WTC11 (cell line): ENCODE measurements around the gene NAV2. TPM values are rescaled to one million over a fixed set of nuclear protein-coding genes. Genes with fewer than 3 reads are reported as not detected.

Experiments used
- ATAC-seq: fragments of 200-7000 bp; cut with Tn5 transposase; 2 replicates; pipeline ENCODE4 v1.10.0; 2021; ENCODE audit warnings: mild to moderate bottlenecking, moderate library complexity
- CTCF ChIA-PET: fragments of 300-600 bp; sonication (Branson Sonifier 250); formaldehyde crosslinking; loops from one replicate; lab custom pipeline; 2021; ENCODE audit warnings: antibody characterized with exemption; lab: Charles Lee
- POLR2A ChIA-PET: fragments of 350-600 bp; sonication (Branson Sonifier 250); formaldehyde crosslinking; loops from one replicate; lab custom pipeline; 2021; ENCODE audit warnings: antibody characterized with exemption; lab: Charles Lee
- DNase-seq: peaks from one replicate; pipeline ENCODE4 v3.0.0; 2021; ENCODE audit warnings: low spot score
- H3K27ac Mint-ChIP-seq: 2 replicates; pipeline ENCODE4 v1.8.0; 2021; ENCODE audit warnings: mixed read lengths
- H3K27me3 Mint-ChIP-seq: 2 replicates; pipeline ENCODE4 v1.8.0; 2021; ENCODE audit warnings: low read depth, mild to moderate bottlenecking, moderate library complexity, mixed read lengths
- H3K36me3 Mint-ChIP-seq: 2 replicates; pipeline ENCODE4 v1.8.0; 2021; ENCODE audit warnings: mixed read lengths
- H3K4me1 Mint-ChIP-seq: 2 replicates; pipeline ENCODE4 v1.8.0; 2022; ENCODE audit warnings: mixed read lengths
- H3K4me3 Mint-ChIP-seq: 2 replicates; pipeline ENCODE4 v1.8.0; 2021; ENCODE audit warnings: mild to moderate bottlenecking, moderate library complexity, mixed read lengths
- H3K9me3 Mint-ChIP-seq: 2 replicates; pipeline ENCODE4 v1.8.0; 2021; ENCODE audit warnings: mixed read lengths
- ATF1 ChIP-seq: sonication (generic); formaldehyde crosslinking; IDR thresholded peaks from 2 replicates; pipeline ENCODE4 v1.8.1; 2023; ENCODE audit warnings: mild to moderate bottlenecking, moderate library complexity, missing genetic modification reagents
- ESRRA ChIP-seq: sonication (generic); formaldehyde crosslinking; IDR thresholded peaks from 2 replicates; pipeline ENCODE4 v1.8.1; 2022; ENCODE audit warnings: mild to moderate bottlenecking, missing genetic modification reagents, borderline replicate concordance
- GABPB1 ChIP-seq: sonication (generic); formaldehyde crosslinking; IDR thresholded peaks from 2 replicates; pipeline ENCODE4 v1.8.1; 2023; ENCODE audit warnings: mild to moderate bottlenecking, missing genetic modification reagents
- NFYB ChIP-seq: sonication (generic); formaldehyde crosslinking; conservative IDR thresholded peaks from 2 replicates; pipeline ENCODE4 v1.8.0; 2022; ENCODE audit warnings: low read depth, missing genetic modification reagents
- PRDM15 ChIP-seq: sonication (generic); formaldehyde crosslinking; IDR thresholded peaks from 2 replicates; pipeline ENCODE4 v1.8.0; 2022; ENCODE audit warnings: missing genetic modification reagents
- RELA ChIP-seq: sonication (generic); formaldehyde crosslinking; IDR thresholded peaks from 2 replicates; pipeline ENCODE4 v1.8.1; 2022; ENCODE audit warnings: missing genetic modification reagents, mild to moderate bottlenecking, borderline replicate concordance
- ZMAT4 ChIP-seq: fragments of 250-450 bp; sonication (Bioruptor Pico); IDR thresholded peaks from 2 replicates; pipeline ENCODE4 v1.9.0; 2021; ENCODE audit warnings: mild to moderate bottlenecking
- ZNF232 ChIP-seq: sonication (generic); formaldehyde crosslinking; IDR thresholded peaks from 2 replicates; pipeline ENCODE4 v1.8.0; 2022; ENCODE audit warnings: mild to moderate bottlenecking, missing genetic modification reagents
- ZNF416 ChIP-seq: fragments of 250-450 bp; sonication (Bioruptor Pico); IDR thresholded peaks from 2 replicates; pipeline ENCODE4 v1.9.0; 2021; ENCODE audit warnings: mild to moderate bottlenecking, inconsistent platforms
- ZNF532 ChIP-seq: fragments of 250-450 bp; sonication (Bioruptor Pico); IDR thresholded peaks from 2 replicates; pipeline ENCODE4 v1.9.0; 2021; ENCODE audit warnings: mild to moderate bottlenecking, borderline replicate concordance
- total RNA-seq: library from RNA; stranded (reverse); gene quantifications from 3 replicates; pipeline ENCODE4 v1.2.3, GENCODE V29; 2021
- TF ChIP-seq, protein P1 (sequence below): sonication (generic); formaldehyde crosslinking; IDR thresholded peaks from 2 replicates; pipeline ENCODE4 v1.8.0; 2023; ENCODE audit warnings: missing genetic modification reagents
- TF ChIP-seq, protein P2 (sequence below): fragments of 250-450 bp; sonication (Bioruptor Pico); IDR thresholded peaks from 2 replicates; pipeline ENCODE4 v1.9.0; 2021; ENCODE audit warnings: moderate library complexity, mild to moderate bottlenecking, inconsistent platforms, borderline replicate concordance
- TF ChIP-seq, protein P3 (sequence below): fragments of 250-450 bp; sonication (Bioruptor Pico); IDR thresholded peaks from 2 replicates; pipeline ENCODE4 v1.9.0; 2021; ENCODE audit warnings: mild to moderate bottlenecking

NAV2 gene
- total RNA-seq, 1 experiment from 2014 or later, result 42.8 TPM

DNA sequence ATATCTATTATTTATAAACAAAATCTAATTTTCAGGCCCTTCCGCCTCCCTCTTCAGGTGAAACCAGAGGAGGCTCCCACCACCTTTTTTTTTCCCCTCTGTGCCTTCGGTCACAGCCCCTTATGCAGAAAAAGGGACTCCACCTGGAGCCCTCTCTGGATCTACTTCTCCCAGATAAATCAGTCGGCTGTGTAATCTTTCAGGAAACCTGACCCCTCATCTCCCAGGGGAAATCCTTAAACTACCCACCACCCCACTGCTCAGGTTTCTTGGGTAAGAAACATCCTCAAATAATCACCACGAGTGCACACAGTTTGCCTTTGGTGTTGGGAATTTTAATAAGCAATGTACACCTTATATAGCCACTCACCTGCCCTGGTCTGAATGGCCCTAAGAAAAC is 104.2 kb downstream of the NAV2 start:
- H3K4me3 Mint-ChIP-seq, result peak overlapping the region; percentile 53
- no peak for DNase-seq
- peaks cover 12% of the 10 kb centered on the region for H3K36me3 Mint-ChIP-seq
- ATAC-seq, result peak; percentile 50
- H3K4me1 Mint-ChIP-seq, result peaks cover 92% of the 10 kb centered on the region
- no peaks in the 10 kb centered on the region for H3K9me3 Mint-ChIP-seq
- peak overlapping the region; percentile 96 for H3K27ac Mint-ChIP-seq
- no peak for TF ChIP-seq RELA (CRISPR knock-in tag)
- no peak for TF ChIP-seq NFYB
- TF ChIP-seq, protein P1, sequence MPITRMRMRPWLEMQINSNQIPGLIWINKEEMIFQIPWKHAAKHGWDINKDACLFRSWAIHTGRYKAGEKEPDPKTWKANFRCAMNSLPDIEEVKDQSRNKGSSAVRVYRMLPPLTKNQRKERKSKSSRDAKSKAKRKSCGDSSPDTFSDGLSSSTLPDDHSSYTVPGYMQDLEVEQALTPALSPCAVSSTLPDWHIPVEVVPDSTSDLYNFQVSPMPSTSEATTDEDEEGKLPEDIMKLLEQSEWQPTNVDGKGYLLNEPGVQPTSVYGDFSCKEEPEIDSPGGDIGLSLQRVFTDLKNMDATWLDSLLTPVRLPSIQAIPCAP, result no peak
- no peak for TF ChIP-seq ATF1 (CRISPR knock-in tag)
- TF ChIP-seq ZMAT4, result no peak
- TF ChIP-seq ZNF232 (CRISPR knock-in tag), result no peak
- TF ChIP-seq ESRRA (CRISPR knock-in tag), result no peak
- TF ChIP-seq, protein P2, sequence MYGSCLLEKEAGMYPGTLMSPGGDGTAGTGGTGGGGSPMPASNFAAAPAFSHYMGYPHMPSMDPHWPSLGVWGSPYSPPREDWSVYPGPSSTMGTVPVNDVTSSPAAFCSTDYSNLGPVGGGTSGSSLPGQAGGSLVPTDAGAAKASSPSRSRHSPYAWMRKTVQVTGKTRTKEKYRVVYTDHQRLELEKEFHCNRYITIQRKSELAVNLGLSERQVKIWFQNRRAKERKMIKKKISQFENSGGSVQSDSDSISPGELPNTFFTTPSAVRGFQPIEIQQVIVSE (CRISPR knock-in tag), result no peak
- no peak for TF ChIP-seq PRDM15 (CRISPR knock-in tag)
- no peak for TF ChIP-seq ZNF416
- TF ChIP-seq GABPB1 (CRISPR knock-in tag), result no peak
- no peak for TF ChIP-seq ZNF532 (CRISPR knock-in tag)
- TF ChIP-seq, protein P3, sequence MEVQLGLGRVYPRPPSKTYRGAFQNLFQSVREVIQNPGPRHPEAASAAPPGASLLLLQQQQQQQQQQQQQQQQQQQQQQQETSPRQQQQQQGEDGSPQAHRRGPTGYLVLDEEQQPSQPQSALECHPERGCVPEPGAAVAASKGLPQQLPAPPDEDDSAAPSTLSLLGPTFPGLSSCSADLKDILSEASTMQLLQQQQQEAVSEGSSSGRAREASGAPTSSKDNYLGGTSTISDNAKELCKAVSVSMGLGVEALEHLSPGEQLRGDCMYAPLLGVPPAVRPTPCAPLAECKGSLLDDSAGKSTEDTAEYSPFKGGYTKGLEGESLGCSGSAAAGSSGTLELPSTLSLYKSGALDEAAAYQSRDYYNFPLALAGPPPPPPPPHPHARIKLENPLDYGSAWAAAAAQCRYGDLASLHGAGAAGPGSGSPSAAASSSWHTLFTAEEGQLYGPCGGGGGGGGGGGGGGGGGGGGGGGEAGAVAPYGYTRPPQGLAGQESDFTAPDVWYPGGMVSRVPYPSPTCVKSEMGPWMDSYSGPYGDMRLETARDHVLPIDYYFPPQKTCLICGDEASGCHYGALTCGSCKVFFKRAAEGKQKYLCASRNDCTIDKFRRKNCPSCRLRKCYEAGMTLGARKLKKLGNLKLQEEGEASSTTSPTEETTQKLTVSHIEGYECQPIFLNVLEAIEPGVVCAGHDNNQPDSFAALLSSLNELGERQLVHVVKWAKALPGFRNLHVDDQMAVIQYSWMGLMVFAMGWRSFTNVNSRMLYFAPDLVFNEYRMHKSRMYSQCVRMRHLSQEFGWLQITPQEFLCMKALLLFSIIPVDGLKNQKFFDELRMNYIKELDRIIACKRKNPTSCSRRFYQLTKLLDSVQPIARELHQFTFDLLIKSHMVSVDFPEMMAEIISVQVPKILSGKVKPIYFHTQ, result no peak
- TF ChIP-seq, all 79 proteins: peak for 0
- POLR2A ChIA-PET, result interaction anchor here (0.8 kb wide), 1 partner anchor 11 kb away, joined by 4 read pairs; no protein-coding TSS in a partner anchor
- CTCF ChIA-PET, result interaction anchor here (0.5 to 3.2 kb wide), 2 partner anchors 87 to 253 kb away, joined by 3 to 26 read pairs; no protein-coding TSS in a partner anchor
- H3K27me3 Mint-ChIP-seq, result no peaks in the 10 kb centered on the region
